Activated CD8-positive, alpha-beta memory T cell treated with anti-CD3 and anti-CD28 coated beads for 24 hours (primary cell): ENCODE measurements around the gene VDAC2.
"Not testable (repeated sequence)": the region's sequence is repeated elsewhere in the genome, so short reads cannot be mapped to it uniquely, and the experiment has no call there.

Source experiments
- DNase-seq: peaks from one replicate; pipeline ENCODE4 v3.0.0-alpha.2; 2020

The VDAC2 gene

DNA sequence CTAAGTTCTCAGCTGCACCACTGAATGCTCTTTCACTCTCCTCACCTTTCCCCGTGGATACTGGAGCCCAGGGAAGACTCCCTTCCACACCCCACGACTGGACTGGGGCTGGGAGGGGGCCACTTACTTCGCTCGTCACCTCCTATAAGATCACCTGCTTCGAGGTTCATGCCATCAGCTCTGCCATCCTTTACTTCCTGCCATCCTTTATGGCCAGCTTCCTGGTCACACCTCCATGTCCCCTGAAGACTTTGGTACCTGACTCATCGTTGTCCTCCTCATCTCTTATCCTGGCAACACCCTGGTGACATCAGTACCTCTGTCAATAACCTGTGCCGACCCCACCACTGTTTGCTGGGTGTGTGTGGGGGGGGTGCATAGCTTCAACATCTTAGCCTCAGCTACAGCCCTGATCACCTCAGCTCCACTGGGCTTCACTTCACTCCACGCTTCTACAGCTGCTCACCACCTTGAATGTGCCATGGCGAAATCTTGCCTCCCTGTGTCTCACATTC is 8.7 kb upstream of the VDAC2 start:
- DNase-seq, result no peak

DNA sequence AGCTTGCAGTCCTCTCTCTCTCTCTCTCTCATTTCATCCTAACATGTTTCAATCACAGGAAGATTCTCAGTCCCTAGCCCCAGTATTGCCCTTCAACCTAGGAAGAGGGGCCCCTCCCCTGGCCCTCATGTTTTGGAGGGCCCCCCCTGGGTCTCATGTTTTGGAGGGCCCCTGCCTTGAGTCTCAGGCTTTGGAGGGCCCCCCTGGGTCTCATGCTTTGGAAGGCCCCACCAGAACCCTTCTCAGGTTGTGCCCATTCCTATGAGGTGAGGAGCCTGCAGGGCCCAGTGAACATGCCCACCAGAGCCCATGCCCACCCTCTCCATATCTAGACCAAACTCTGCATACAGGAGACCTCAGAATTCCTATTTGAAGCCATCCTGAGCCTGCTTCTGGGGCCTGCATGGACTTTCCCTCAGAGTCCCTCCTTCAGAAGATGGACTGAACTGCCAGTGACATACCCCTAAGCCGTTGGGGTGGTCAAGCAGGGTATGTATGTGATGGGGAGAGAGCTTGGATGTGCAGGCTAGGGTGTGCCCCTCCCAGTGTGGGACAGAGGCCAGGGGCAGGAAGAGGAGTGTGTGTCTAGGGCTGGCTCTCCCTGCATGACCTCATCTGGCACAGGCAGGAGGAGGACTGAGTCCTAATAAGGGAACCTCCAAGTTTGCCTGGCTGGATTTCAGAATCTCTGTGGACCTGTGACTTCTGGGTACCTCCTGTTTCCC is 8.1 kb upstream of the VDAC2 start:
- DNase-seq, result no peak

DNA sequence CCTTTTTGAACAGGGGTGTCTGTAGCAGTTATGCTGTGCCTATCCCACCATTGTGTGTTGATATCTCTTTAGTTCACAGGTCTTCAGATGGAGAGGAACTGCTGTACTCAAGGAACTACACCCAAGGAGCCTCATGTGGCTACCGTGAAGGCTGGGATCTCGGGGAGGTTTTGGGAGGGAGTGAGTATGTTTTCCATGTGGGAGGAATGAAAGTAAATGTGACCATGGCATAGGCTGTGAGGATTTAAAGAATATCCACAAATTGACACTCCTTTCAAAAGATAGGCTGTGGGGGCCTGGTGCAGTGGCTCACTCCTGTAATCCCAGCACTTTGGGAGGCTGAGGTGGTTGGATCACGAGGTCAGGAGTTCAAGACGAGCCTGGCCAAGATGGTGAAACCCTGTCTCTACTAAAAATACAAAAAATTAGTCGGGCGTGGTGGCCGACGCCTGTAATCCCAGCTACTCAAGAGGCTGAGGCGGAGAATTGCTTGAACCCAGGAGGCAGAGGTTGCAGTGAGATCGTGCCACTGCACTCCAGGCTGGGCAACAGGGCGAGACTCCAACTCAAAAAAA is 7.5 kb upstream of the VDAC2 start:
- not testable (repeated sequence) for DNase-seq

DNA sequence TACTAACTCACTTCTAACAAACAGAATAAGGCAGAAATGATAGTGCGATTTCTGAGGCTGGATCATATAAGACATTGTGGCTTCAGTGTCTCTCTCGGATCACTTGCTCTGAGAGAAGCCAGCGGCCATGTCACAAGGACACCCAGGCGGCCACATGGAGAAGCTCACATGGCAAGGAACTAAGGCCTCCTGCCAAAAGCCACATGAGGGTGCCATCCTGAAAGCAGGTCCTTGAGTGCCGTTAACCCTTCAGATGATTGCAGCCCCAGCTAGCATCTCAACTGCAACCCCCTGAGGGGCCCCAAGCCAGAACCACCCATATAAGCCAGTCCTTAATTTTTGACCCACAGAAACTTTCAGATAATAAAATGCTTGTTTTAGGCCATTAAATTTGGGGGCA is 6.9 kb upstream of the VDAC2 start:
- no peak for DNase-seq

DNA sequence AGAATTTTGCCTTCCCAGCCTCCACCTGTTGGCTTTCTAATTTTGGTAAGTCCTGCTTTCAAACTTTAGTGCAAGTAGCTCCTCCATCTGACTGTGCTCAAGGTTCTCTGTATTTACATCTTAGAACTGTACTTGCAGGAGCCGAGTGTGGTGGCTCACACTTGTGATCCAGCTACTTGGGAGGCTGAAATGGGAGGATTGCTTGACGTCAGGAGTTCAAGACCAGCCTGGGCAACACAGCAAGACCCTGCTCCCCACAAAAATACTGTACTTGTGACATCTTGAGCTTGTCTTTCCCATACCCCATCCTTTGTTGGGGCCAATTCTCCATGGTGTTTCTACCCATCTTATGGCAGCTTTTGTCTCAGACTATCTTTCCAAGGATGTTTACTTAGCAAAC is 4.7 kb upstream of the VDAC2 start:
- no peak for DNase-seq

DNA sequence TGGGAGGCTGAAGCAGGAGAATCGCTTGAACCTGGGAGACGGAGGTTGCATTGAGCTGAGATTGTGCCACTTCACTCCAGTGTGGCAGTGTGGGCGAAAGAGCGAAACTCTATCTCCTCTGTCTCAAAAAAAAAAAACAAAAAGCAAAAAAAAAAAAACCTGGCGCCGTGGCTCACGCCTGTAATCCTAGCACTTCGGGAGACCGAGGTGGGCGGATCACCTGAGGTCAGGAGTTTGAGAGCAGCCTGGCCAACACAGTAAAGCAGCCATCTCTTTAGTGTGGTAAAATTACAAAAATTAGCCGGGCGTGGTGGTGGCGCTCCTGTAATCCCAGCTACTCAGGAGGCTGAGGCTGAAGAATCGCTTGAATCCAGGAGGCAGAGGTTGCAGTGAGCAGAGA is 4.0 kb upstream of the VDAC2 start:
- not testable (repeated sequence) for DNase-seq

DNA sequence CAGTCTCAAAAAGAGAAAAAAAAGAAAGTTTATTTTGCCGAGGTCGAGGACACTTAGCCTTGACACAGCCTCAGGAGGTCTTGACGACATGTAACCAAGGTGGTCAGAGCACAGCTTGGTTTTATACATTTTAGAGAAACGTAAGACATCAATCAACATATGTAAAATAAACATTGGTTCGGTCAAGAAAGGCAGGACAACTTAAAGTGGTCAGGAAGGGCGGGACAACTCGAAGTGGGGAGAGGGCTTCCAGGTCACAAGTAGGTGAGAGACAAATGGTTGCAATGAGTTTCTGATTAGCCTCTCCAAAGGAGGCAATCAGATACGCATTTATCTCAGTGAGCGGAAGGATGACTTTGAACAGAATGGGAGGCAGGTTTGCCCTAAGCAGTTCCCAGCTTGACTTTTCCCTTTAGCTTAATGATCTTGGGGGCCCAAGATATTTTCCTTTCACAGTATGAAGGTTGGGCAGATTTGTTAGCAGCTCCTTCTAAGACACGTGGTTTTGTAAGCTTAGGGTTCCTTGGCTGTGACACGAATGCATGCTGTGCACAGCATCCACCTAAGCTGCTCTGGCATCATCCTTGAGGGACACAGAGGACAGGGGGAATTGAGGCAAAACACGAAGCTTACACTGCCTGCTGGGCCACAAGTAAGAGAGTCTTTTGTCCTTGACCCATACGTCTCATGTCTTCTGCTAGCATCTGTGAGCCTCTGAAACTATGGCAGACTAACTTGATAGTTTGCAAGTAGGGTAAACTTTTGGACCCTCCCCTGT is 3.3 kb upstream of the VDAC2 start:
- no peak for DNase-seq

DNA sequence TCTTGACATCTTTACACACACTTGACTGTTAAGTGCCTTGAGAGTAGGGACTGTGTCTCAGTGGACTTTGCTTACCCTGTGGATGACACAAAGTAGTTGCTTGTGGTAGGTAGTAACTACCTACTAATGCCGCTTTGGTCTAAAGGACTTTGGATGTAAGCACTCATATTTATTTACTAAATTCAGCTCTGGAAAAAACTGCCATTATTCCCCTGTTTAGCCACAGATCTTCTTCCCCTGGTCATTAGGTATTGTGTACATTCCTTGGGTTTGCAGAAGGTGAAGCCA is 2.8 kb upstream of the VDAC2 start:
- DNase-seq, result no peak

DNA sequence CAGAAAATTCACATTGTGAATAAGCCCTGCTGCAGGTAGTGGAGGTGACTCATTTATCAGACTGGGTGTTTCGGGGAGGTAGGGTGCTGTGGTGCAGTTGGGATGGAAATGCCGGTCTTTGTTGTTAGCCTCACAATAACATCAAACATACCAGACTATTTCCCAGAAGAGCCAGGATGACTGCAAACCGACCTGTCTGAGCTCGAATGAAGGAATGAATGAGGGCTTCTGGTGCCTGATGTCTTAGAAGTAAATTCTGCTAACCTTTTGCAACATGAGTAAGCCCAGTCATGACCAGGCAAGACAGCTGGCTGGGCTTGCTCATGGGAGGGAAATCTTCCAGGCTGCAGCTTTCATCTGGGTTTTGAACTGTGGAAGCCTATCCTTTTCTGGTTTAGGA is 2.4 kb upstream of the VDAC2 start:
- no peak for DNase-seq

DNA sequence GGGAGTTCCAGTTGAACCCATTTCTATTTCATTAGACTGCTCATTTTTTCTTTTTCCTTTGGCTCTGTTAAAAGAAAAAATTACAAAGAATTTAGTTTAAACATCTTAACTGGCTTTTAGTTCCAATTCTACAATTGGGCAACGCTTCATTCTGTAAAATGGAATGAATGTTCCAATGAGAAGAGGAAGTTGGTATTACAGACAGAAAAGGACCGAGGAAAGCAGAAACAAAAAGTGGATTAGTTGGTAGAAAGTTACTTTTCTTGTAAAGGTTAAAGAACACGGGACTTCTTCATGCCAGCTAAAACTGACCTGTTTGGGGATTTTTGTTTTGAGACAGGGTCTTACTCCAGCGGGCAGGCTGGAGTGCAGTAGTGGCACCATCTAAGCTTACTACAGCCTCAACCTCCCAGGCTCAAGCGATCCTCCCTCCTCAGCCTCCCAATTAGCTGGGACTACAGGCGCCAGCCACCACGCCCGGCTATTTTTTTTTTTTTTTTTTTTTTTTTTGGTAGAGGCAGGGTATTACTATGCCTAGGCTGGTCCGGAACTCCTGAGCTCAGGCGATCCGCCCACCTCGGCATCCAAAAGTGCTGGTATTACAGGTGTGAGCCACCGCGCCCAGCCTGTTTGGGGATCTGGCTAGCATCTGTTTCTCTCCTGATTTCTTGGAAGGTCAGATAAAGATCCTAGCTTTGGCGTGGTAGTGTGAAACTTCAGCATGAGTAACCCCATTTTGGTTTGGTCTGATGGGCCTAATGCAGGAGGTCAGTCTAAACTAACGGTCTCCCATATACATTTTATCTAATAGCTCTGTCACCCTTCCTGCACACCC is 1.3 kb upstream of the VDAC2 start:
- DNase-seq, result no peak

DNA sequence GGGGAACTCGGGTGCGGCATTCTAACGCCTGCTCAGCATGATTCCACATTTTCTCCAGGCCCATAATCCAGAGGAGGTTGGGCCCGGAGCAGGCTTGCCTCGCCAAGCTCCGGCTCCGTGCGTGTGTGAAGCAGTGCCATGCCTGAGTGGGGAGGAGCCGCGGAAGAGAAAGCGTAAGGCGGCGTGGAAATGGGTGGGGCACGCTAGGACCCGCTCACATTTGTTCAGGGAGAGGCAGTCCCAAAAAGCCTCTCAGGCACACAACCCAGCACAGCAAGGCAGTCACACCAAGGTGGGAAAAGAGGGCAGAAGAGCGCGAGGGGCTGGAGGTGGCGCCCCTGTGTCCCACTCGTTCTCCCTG is 695 bp upstream of the VDAC2 start:
- DNase-seq, result peak; percentile 89

DNA sequence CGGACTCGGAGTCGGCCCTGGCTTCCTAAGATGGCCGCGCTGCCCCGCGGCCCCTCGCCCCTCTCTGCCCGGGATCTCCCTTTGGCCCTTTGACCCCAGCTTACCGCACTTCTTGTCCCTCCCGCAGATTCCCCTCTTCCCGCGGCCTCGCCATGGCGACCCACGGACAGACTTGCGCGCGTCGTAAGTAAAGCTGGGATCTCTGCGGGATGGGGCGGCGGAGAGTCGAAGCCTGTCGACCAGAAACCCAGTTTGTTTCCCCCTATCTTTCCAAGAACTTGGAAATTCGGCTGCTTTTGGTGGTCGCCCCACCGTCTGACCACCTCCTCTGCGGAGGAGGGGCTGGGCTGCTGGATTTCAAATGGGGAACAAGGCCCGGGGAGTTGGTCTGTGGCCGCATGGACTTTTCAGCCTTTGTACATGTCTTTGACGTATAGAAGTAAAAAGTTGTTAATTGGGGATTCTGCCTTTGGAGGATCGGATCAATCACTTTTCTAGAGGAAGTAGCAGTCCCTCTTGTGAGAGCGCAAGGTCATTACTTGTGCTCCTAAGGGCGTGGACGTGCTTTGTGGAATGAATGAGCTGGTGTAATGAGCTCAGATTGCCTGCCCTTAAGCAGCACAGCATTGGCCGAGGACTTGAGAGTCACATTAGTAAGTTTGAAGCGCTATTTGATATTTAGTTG is 553 bp downstream of the VDAC2 start:
- DNase-seq, result no peak

DNA sequence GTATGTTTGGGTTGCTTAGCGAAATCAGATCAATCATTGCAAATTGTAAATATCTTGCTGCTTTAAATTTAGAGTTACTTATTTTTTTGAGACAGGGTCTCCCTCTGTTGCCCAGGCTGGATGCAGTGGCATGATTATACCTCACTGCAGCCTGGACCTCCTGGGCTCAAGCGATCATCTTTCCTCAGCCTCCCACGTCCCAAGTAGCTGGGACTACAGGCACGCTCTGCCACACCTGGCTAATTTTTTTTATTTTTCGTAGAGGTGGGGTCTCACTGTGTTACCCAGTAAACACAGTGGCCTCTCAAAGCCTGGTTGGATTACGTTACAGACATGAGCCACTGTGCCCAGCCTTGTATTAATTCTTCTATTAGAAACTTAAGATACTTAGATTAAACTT is 1.7 kb downstream of the VDAC2 start:
- no peak for DNase-seq

DNA sequence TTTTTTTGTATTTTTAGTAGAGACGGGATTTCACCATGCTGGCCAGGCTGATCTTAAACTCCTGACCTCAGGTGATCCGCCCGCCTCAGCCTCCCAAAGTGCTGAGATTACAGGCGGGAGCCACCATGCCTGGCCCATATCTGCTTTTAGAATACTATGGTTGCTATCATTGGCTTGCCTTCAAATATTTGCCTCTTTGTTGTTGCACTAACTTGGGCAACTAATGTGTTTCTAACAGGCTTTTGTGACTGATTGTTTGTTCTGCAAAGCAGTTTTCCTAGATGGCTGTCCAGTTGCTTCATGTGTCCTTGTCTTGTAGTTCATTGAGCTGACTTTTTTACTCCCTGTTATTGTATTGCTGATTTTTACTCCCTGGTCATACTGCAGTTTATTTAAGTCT is 9.7 kb downstream of the VDAC2 start:
- no peak for DNase-seq

DNA sequence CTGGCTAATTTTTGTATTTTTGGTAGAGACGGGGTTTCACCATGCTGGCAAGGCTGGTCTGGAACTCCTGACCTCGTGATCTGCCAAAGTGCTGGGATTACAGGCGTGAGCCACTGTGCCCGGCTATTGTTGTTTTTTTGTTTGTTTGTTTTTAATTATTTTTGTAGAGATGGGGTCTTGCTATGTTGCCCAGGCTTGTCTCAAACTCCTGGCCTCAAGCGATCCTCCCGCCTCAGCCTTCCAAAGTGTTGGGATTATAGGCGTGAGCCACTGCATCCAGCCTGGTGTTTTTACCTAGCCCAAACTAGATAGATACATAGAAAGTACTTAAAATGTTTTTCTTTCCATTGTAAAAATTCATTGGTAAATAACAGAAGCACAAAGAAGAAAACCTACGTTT is 10.9 kb downstream of the VDAC2 start:
- not testable (repeated sequence) for DNase-seq

DNA sequence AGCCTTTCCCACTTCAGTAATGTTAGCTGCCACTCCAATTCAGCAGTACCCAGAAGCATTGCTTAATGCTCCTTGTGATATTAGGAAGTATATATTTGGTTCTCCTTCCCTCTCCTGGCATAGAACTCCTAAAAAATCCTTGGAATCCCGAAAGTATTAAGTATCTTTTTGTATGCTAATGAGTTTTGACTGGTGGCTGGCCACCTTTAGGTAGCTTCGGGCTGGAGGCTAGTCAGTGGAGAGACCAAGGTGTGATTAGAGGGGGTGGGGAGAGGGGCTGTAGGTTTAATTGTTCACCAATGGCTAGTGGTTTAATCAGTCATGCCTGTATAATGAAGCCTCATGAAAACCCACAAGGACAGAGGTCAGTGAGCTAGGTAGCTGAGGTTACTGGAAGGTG is 12.9 kb downstream of the VDAC2 start:
- no peak for DNase-seq

DNA sequence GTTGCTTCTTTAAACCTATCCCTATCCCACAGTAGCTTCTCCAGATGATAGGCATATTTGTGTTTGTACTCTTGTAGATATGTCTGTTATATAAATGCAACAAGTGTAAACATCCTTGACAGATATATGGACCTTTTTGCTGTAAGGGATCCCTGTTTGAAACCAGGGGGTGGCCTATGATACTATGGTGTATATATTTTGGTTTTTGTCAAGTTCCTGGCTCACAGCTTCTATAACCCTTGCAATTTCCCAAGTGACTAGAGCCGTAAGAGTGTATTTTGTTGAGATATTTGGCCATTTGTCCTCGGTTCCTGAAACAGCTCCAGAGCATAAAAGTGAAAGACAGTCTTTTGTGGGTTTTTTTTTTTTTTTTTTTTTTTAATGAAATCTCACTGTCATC is 15.5 kb downstream of the VDAC2 start:
- no peak for DNase-seq

DNA sequence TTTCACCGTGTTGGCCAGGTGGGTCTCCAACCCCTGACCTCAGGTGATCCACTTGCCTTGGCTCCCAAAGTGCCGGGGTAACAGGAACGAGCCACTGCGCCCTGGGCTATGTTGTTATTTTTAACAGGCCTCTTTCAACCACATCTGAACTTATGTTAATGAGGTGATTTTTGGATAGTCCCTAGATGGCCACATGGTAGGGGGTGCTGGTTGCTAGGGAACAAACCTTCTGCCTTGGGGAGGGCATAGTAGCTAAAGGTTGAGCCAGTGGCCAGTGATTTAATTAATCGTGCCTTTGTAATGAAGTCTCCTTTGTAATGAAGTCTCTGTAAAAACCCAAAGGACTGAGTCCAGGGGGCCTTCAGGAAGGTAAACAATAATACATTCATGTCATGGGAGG is 16.1 kb downstream of the VDAC2 start:
- no peak for DNase-seq

DNA sequence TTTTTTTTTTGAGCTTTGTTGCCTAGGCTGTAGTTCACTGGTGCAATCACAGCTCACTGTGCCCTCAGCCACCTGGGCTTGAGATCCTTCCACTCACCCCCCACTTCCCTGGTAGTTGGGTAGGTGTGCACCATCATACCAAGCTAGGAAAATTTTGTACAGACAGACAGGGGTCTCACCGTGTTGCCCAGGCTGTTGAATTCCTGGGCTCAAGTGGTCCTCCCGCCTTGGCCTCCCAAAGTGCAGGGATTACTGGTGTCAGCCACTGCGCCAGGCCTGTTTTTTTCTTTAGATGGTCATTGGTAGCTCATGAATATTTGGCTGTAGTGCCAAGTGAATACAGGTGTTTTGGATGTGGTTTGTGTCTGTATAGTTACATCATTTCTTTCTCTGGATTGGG is 17.7 kb downstream of the VDAC2 start:
- DNase-seq, result no peak

DNA sequence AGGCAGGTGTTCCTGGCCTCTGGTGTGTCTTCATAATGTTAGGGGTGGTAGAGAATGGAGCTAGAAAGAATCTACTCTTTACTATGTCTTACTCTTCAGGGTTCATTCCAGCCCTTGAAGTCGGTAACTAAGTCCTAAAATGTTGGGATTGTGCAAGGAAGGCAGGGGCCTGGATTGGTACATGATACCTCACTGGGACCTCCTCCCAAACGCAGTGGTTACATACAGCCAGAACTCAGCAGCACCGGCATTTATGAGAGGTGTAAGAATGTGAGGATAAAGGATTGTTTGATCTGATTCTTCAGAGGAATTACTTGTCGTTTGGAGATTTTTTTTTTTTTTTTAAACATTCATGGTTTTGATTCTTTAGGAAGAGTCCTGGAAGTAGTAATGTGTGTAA is 18.2 kb downstream of the VDAC2 start:
- DNase-seq, result no peak

DNA sequence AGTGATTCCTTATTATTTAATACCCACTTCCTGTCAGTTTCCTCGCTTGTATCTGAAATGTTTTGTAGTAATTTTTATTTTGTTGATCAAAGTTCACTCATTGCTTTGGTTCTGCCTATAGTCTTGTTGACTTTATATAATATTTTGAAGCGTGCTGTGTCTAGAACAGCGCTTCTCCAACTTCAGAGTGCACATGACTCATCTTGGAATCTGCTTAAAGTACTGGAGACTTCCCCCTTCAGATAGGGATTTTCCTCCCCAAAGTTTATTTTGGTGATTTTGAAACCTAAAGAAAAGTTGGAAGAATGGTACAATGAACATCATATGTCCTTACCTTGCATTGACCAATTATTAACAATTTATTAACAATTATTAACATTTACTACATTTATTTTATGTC is 19.4 kb downstream of the VDAC2 start:
- DNase-seq, result no peak

DNA sequence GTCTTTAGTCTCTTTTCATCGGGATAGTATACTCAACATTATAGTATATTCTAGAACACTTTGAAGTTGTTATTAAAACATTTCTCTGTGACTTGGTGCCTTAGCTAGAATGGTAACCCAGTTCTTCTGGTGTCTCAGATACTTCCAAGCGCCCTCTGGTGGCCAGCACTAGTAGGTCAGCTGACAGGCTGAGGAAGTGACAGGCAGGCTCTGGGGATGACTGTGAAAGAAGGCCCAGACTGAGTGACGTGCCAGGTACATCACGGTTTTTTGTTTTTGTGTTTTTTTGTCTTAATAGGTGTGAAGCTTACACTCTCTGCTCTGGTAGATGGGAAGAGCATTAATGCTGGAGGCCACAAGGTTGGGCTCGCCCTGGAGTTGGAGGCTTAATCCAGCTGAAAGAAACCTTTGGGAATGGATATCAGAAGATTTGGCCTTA is 20.0 kb downstream of the VDAC2 start:
- DNase-seq, result peak; percentile 94
